NCI-H2081 treated with DMSO at 0.1 percent for 48 hours (cell line): ENCODE measurements around the gene GNE.

Source experiments
- DNase-seq: peaks from one replicate; lab custom pipeline; 2025; lab: John Stamatoyannopoulos, UW

GNE gene

GRCh38 chr9:36166168-36166927, 91.9 kb downstream of the GNE start:
- no peak for DNase-seq

- DNase-seq = no peak
These were observed 92.5 kb downstream of the GNE start for GRCh38 chr9:36165826-36166167.

GRCh38 chr9:36164989-36165388, 93.3 kb downstream of the GNE start:
- no peak for DNase-seq
